ENCODE measurements around the gene PDCD4. TPM values are rescaled to one million over a fixed set of nuclear protein-coding genes. Genes with fewer than 3 reads are reported as not detected.

Gene PDCD4
- total and polyA plus RNA-seq, 2 of the 8 experiments (the other 6 are each of a cell fraction or from before 2014, with no cell fraction given) = 3.3 to 26.8 TPM

DNA sequence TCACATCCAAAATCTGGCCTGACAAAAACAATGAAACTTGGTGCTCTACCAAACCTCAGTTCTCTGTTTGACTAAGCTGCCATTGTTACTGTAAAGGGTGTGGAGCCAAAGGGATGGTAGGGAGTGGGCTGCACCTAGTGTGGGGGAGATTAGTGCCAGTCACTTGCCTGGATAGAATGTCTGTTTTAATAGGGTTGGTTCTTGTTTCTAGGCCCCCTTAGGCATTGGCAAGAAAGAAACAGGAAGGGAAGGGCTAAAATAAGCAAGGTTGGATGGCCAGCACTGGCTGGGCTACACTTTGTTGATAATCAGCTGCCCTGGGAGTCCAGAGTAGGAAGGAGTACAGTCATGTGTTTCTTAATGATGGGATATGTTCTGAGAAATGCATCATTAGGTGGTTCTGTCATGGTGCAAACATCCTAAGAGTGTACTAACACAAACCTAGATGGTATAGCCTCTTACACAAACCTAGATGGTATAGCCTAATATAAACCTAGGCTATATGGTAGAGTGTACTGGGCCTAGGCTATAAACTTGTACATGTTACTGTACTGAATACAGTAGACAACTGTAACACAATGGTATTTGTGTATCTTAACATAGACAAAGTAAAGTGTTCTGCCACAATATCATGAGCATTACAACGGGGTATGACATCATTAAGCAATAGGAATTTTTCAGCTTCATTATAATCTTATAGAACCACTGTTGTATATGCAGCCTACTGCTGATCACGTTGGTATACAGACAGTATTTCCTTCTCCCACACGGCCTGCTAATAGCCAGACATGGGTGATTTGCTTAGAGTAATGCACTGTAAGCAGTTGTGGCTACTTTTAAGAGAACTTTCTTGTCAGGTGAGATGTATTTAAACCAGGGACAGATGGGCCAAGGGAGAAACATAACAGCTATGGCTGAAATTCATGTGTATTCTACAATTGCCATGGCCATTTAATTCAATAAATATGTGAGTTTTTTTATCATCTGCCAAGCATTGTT lies 31.9 kb downstream of the PDCD4 start (continued):
- TF ChIP-seq RFX5 (IDR thresholded peaks at IDR 0.05; ENCODE audit: borderline replicate concordance, low read depth, low read length) (no peak), TCF12 (IDR thresholded peaks at IDR 0.05; ENCODE audit: low read depth, low read length) (no peak)
- TF ChIP-seq, protein P1, sequence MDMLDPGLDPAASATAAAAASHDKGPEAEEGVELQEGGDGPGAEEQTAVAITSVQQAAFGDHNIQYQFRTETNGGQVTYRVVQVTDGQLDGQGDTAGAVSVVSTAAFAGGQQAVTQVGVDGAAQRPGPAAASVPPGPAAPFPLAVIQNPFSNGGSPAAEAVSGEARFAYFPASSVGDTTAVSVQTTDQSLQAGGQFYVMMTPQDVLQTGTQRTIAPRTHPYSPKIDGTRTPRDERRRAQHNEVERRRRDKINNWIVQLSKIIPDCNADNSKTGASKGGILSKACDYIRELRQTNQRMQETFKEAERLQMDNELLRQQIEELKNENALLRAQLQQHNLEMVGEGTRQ (IDR thresholded peaks at IDR 0.05; ENCODE audit: low read length) = no peak
